Neural progenitor cell (in vitro differentiated cells): ENCODE data around the gene TIAM2.

Experiments
- EZH2 ChIP-seq: fragments of 200-600 bp; sonication (generic); IDR thresholded peaks from 2 replicates; pipeline ENCODE4 v1.6.1; 2017; ENCODE audit warnings: antibody characterized with exemption, mild to moderate bottlenecking, moderate library complexity
- TF ChIP-seq, protein P1 (sequence below): fragments of 200-600 bp; sonication (generic); IDR thresholded peaks from 2 replicates; pipeline ENCODE4 v1.5.1; 2017; ENCODE audit warnings: antibody characterized with exemption, mild to moderate bottlenecking

DNA sequence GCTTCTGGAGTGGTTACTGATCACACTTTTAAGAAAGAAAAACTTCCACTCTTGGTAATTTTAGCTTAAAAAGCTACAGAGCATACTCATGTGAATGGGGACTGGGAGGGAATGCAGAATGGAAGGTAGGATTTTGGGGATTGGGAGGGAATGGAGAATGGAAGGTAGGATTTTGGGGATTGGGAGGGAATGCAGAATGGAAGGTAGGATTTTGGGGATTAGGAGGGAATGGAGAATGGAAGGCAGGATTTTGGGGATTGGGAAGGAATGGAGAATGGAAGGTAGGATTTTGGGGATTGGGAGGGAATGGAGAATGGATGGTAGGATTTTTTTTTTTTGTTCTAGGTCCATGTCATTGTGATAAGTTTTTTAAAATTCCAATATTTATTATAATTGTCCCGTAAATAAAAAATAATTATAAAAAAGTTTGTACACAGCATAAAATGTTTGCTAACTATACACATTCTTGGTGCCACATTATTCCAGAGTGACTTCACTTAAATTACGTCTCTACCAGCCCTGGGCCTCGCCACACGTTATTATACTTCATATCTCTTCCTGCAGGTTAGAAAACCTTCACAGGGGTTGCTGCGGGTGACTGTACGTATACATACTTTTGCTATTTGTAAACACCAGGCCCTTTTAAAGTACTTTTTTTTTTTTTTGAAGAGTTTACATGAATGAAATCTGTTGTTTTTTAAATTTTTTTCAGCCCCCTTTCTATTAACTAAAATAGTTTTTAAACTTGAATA is 127.3 kb downstream of the TIAM2 start:
- no peak for TF ChIP-seq EZH2
- TF ChIP-seq, protein P1, sequence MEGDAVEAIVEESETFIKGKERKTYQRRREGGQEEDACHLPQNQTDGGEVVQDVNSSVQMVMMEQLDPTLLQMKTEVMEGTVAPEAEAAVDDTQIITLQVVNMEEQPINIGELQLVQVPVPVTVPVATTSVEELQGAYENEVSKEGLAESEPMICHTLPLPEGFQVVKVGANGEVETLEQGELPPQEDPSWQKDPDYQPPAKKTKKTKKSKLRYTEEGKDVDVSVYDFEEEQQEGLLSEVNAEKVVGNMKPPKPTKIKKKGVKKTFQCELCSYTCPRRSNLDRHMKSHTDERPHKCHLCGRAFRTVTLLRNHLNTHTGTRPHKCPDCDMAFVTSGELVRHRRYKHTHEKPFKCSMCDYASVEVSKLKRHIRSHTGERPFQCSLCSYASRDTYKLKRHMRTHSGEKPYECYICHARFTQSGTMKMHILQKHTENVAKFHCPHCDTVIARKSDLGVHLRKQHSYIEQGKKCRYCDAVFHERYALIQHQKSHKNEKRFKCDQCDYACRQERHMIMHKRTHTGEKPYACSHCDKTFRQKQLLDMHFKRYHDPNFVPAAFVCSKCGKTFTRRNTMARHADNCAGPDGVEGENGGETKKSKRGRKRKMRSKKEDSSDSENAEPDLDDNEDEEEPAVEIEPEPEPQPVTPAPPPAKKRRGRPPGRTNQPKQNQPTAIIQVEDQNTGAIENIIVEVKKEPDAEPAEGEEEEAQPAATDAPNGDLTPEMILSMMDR = no peak
